Activated T-cell treated with anti-CD3 and anti-CD28 coated beads, Interleukin-2, amount 50 U/mL, for 4 hours (primary cell): ENCODE results near the gene FAHD2A. TPM values are rescaled to one million over a fixed set of nuclear protein-coding genes. Genes with fewer than 3 reads are reported as not detected.
"Not testable (repeated sequence)": the region's sequence is repeated elsewhere in the genome, so short reads cannot be mapped to it uniquely, and the experiment has no call there.

Experiments used
- ATAC-seq, 2 donors: fragments of 200-7000 bp; cut with Tn5 transposase; one replicate each; pipeline ENCODE4 v1.10.0; 2021
- DNase-seq: peaks from one replicate; pipeline ENCODE4 v3.0.0-alpha.2; 2020
- H3K27me3 Mint-ChIP-seq: one replicate; pipeline ENCODE4 v1.8.0; 2021; ENCODE audit warnings: low read depth, mixed read lengths
- H3K36me3 Mint-ChIP-seq: one replicate; pipeline ENCODE4 v1.8.0; 2022; ENCODE audit warnings: mixed read lengths; ENCODE audit not compliant: insufficient read depth
- H3K4me1 Mint-ChIP-seq: one replicate; pipeline ENCODE4 v1.8.0; 2021; ENCODE audit warnings: low read depth, mixed read lengths
- H3K4me3 Mint-ChIP-seq: one replicate; pipeline ENCODE4 v1.8.0; 2021; ENCODE audit warnings: mild to moderate bottlenecking, moderate library complexity, mixed read lengths
- H3K9me3 Mint-ChIP-seq: one replicate; pipeline ENCODE4 v1.8.0; 2021; ENCODE audit warnings: mixed read lengths
- total RNA-seq, 3 donors: library from RNA; stranded (reverse); gene quantifications; one replicate each; pipeline ENCODE4 v1.2.1, GENCODE V29; 2021

FAHD2A gene
- total RNA-seq: 10 to 100 TPM; 13.9 to 15.8 (median 15.3) TPM

DNA sequence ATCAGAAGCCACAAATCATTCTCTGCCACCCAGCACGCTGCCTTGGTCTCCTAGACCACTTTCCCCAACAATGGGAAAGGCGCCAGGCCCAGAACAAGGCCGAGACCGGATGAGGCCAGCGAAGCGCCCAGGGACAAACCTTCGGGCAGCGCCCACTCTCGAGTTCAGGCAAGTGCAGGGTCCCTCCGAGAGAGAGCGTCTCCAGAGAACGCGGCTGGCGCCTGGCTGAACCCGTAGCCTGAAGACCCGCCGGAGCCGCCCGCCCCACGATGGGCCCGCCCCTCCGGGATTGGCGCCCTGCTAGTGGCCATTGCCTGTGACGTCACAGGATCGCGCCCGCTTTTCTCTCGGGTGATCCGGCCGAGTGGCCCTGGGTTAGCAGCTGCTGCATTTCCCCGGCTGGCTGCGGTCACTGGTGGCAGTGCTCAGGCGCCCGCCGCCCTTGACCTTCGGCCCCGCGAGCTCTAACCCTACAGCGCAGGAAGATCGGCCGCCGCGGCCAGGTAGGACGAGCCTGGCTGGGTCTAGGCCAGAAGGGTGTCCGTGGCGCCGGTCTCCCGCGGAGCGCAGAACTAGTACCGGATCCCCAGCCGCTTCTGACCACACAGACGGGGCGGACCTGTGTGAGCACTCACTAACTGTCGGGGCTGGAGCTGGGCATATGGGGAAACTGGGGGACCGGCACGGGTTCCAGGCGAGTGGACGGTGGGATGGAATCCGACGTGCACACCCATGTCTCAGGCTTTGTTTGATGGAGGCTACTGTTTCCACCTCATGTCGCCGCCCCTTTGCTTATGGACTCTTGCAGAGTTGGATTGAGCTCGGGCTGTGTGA lies at the start of gene FAHD2A:
FAHD2A (plus strand) TSS at position 339 of the 834 bp plus-strand sequence. CDS start 2,851 bp downstream, outside the sequence.
- no peaks in the 10 kb centered on the region for H3K27me3 Mint-ChIP-seq

GRCh38 chr2:95353055-95353575 lies 49.4 kb upstream of the FAHD2A start:
- H3K4me1 Mint-ChIP-seq: no peaks in the 10 kb centered on the region
- DNase-seq: no peak
- ATAC-seq: no peak
- no peaks in the 10 kb centered on the region for H3K9me3 Mint-ChIP-seq
- H3K4me3 Mint-ChIP-seq: no peak overlapping the region
- peaks cover 7% of the 10 kb centered on the region for H3K27me3 Mint-ChIP-seq
- no peaks in the 10 kb centered on the region for H3K36me3 Mint-ChIP-seq

More for the DNA sequence above, at the start of gene FAHD2A:
- DNase-seq (peak; percentile 91), ATAC-seq (peak; percentile 97 to 98)
- Mint-ChIP-seq H3K36me3 (peaks cover 3% of the 10 kb centered on the region), H3K4me1 (peaks cover 20% of the 10 kb centered on the region), H3K4me3 (peak within 1 kb of the TSS; percentile 92), H3K9me3 (no peaks in the 10 kb centered on the region)

DNA sequence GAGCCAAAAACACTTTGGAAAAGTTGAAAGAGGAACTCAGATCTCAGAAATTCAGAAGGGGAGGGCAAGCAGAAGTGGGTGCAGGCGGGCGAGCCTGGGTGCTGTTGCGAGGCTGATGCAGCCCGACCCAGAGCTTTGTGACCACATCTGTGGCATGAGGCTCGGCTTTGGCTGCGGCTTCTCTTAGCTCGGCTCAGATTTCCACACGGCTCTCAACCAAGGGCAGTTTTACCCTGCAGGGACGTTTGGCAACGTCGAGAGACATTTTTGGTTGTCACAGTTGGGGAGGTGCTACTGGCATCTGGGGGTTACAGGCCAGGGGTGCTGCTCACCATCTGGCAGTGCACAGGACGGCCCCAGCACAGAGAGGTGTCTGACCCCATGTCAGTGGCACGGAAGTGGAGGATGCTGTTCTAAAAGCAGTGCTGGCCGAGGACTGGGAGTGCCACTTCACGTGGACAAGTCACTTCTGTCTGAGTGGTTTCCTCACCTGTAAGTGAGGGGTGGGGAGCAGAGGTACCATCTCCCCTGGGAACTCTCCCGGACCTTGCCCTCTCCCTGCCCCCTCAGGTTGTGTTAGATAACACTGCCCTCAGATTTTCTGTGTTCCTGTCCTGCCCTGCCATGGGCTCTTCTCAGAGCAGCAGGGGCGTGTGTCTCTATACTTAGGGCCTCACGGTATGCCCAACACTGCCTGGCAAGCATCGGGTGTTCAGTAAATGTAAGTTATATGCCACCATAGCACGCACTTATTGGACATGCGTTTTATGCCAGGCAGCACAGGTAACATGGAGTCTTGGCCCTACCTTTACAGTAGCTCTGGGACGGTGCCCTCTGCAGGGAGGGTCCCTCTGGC lies 48.7 kb upstream of the FAHD2A start:
- no peaks in the 10 kb centered on the region for H3K4me1 Mint-ChIP-seq
- no peak for DNase-seq
- no peaks in the 10 kb centered on the region for H3K36me3 Mint-ChIP-seq
- no peaks in the 10 kb centered on the region for H3K9me3 Mint-ChIP-seq
- H3K27me3 Mint-ChIP-seq: peaks cover 3% of the 10 kb centered on the region
- H3K4me3 Mint-ChIP-seq: no peak overlapping the region
- no peak for ATAC-seq

GRCh38 chr2:95354469-95354901 lies 48.0 kb upstream of the FAHD2A start:
- Mint-ChIP-seq H3K4me3 (no peak overlapping the region), H3K4me1 (no peaks in the 10 kb centered on the region), H3K27me3 (no peaks in the 10 kb centered on the region), H3K9me3 (no peaks in the 10 kb centered on the region), H3K36me3 (no peaks in the 10 kb centered on the region)
- ATAC-seq (no peak), DNase-seq (no peak)

- no peak for ATAC-seq
- no peaks in the 10 kb centered on the region for H3K9me3 Mint-ChIP-seq
- H3K36me3 Mint-ChIP-seq: no peaks in the 10 kb centered on the region
- no peak for DNase-seq
- H3K4me1 Mint-ChIP-seq: no peaks in the 10 kb centered on the region
- no peaks in the 10 kb centered on the region for H3K27me3 Mint-ChIP-seq
- H3K4me3 Mint-ChIP-seq: no peak overlapping the region
These were observed 47.6 kb upstream of the FAHD2A start for GRCh38 chr2:95354925-95355324.

DNA sequence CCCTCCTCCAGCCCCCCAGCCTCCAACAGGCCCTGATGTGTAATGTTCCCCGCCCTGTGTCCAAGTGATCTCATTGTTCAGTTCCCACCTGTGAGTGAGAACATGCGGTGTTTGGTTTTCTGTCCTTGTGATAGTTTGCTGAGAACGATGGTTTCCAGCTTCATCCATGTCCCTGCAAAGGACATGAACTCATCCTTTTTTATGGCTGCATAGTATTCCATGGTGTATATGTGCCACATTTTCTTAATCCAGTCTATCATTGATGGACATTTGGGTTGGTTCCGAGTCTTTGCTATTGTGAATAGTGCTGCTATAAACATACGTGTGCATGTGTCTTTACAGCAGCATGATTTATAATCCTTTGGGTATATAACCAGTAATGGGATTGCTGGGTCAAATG lies 47.0 kb upstream of the FAHD2A start:
- not testable (repeated sequence) for H3K4me1 Mint-ChIP-seq, ATAC-seq, DNase-seq, H3K9me3 Mint-ChIP-seq, H3K36me3 Mint-ChIP-seq, H3K27me3 Mint-ChIP-seq, H3K4me3 Mint-ChIP-seq

DNA sequence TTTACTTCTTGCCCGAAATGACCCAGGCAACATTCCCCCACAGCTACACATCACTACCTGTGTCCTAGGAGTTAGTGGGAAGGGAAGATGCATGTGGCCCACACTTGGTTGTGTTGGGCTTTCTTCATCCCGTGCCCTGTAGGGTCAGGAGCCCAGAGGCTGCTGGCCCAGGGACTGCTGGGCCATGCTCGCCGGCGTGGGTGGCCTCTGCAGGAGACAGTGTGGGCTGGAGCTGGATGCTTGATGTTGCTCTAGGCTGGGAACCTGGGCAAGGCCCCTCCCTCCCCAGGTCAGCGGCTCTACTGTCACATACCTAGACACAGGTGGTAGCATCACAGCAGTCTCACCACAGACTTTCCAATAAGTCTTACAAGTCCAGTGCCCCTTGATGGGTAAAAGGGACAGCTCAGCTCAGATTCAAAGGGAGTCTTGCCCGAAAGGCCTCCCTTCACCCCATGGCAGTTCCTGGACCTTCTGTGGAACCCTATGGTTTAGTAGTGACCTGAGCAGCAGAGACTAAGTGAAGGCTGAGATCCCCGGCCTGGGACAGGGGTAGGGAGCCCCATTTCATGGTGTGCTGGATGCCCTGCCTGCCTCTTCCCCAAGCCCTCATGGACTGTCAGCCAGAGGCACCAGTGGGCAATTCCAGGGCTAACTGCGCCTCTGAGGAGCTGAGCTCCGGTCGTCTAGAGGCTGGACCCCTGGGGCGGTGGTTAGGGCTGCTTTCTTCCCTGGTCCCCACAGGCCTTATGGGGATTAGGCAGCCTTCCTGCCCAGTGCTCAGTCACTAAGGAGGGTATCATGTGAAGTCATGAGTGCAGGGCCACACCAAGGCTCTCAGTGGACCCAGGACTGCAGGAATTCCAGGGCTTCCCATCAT lies 45.4 kb upstream of the FAHD2A start:
- Mint-ChIP-seq H3K4me3 (no peak overlapping the region), H3K27me3 (no peaks in the 10 kb centered on the region), H3K36me3 (no peaks in the 10 kb centered on the region), H3K9me3 (no peaks in the 10 kb centered on the region), H3K4me1 (no peaks in the 10 kb centered on the region)
- no peak for DNase-seq
- no peak for ATAC-seq

GRCh38 chr2:95357717-95358280 lies 44.7 kb upstream of the FAHD2A start:
- no peak for DNase-seq
- H3K9me3 Mint-ChIP-seq: no peaks in the 10 kb centered on the region
- H3K4me1 Mint-ChIP-seq: no peaks in the 10 kb centered on the region
- H3K36me3 Mint-ChIP-seq: no peaks in the 10 kb centered on the region
- ATAC-seq: no peak
- no peak overlapping the region for H3K4me3 Mint-ChIP-seq
- H3K27me3 Mint-ChIP-seq: no peaks in the 10 kb centered on the region

DNA sequence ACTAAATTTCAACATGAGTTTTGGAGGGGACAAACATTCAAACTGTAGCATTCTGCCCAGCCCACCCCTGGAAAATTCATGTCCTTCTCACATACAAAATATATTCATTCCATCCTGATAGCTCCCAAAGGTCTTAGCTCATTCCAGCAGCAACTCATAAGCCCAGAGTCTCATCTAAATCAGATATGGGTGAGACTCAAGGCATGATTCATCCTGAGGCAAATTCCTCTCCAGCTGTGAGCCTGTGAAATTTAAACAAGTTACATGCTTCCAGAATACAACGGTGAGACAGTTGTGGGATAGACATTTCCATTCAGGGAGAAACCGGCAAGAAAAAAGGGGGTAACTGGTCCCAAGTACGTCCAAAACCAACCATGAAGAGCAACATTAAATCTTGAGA lies 43.5 kb upstream of the FAHD2A start:
- ATAC-seq: no peak
- no peaks in the 10 kb centered on the region for H3K4me1 Mint-ChIP-seq
- H3K4me3 Mint-ChIP-seq: no peak overlapping the region
- no peaks in the 10 kb centered on the region for H3K36me3 Mint-ChIP-seq
- DNase-seq: no peak
- H3K27me3 Mint-ChIP-seq: no peaks in the 10 kb centered on the region
- no peaks in the 10 kb centered on the region for H3K9me3 Mint-ChIP-seq

DNA sequence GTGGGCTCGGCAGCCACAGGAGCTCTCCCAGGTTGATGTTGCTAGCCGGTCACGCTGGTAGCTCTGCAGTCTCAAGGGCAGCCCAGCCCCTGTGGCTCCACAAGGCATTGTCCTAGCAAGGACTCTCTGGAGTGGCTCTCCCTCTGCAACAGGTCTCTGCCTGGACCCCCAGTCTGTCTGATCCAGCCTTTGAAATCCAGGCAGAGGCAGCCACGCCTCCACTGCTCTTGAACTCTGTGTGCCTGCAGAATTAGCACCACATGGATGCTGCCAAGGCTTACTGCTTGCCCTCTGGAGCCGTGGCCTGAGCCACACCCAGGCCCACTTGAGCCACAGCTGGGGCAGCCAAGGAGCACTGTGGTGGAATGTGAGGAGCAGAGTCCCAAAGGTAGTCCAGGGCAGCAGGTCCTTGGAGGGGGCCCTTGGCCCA lies 43.0 kb upstream of the FAHD2A start:
- no peaks in the 10 kb centered on the region for H3K27me3 Mint-ChIP-seq
- no peaks in the 10 kb centered on the region for H3K4me1 Mint-ChIP-seq
- no peaks in the 10 kb centered on the region for H3K9me3 Mint-ChIP-seq
- no peaks in the 10 kb centered on the region for H3K36me3 Mint-ChIP-seq
- H3K4me3 Mint-ChIP-seq: no peak overlapping the region
- DNase-seq (no peak), ATAC-seq (no peak)

DNA sequence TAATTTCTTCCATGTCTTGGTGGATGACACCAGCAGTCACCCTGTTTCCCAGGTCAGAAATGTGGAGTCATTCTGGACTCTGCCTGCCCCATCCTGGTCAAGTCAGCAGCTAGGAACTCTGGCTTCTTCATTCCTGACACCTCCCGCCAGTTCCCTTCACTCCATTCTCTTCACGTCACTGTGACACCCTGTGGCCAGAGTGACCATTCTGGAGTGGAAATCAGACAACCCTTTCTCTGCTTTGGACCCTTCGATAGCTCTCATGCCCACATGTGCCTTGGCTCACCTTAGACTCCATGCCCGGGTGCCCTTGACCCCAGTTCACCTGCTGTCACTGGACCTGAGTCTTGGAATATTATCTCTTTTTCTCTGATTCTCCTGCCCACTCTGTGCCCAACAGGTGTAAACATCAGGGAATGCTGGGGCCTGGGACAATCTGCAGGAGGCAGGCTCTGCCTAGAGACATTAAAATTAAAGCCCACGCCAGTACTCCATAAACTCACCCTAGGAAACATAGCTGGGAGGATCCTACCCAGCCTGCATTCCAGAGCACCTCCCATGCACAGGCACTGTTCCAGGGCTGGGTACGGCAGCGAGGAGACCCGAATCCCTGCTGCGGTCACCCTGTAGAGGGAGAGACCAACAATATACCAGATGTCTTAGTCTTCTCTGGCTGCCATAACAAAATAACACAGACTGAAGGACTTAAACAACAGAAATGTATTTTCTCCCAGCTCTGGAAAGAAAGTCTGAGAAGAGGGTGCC lies 41.1 kb upstream of the FAHD2A start:
- peaks cover 3% of the 10 kb centered on the region for H3K27me3 Mint-ChIP-seq
- no peaks in the 10 kb centered on the region for H3K36me3 Mint-ChIP-seq
- H3K4me1 Mint-ChIP-seq: no peaks in the 10 kb centered on the region

GRCh38 chr2:95362486-95362885 lies 40.0 kb upstream of the FAHD2A start:
- no peaks in the 10 kb centered on the region for H3K36me3 Mint-ChIP-seq
- DNase-seq (no peak), ATAC-seq (no peak)
- H3K9me3 Mint-ChIP-seq: no peaks in the 10 kb centered on the region
- H3K27me3 Mint-ChIP-seq: peaks cover 3% of the 10 kb centered on the region
- H3K4me3 Mint-ChIP-seq: no peak overlapping the region
- H3K4me1 Mint-ChIP-seq: no peaks in the 10 kb centered on the region

More for the DNA sequence above, 41.1 kb upstream of the FAHD2A start:
- no peak for ATAC-seq
- Mint-ChIP-seq H3K4me3 (no peak overlapping the region), H3K9me3 (no peaks in the 10 kb centered on the region)
- no peak for DNase-seq

- ATAC-seq: no peak
- Mint-ChIP-seq H3K36me3 (no peaks in the 10 kb centered on the region), H3K4me1 (no peaks in the 10 kb centered on the region), H3K9me3 (peaks cover 5% of the 10 kb centered on the region), H3K4me3 (no peak overlapping the region), H3K27me3 (peaks cover 8% of the 10 kb centered on the region)
- no peak for DNase-seq
These were observed 36.0 kb upstream of the FAHD2A start for GRCh38 chr2:95366514-95366913.
